HEK293T (cell line): ENCODE results near the gene AVPR1A.

Experiments used
- BHLHE40 ChIP-seq: fragments of 450-650 bp; IDR thresholded peaks from 2 replicates; pipeline ENCODE4 v1.6.1; 2016; ENCODE audit warnings: mild to moderate bottlenecking, moderate library complexity, borderline replicate concordance
- FOXA1 ChIP-seq: fragments of 450-650 bp; IDR thresholded peaks from 2 replicates; pipeline ENCODE4 v1.6.1; 2016; ENCODE audit warnings: mild to moderate bottlenecking
- FOXK2 ChIP-seq: fragments of 450-650 bp; IDR thresholded peaks from 2 replicates; pipeline ENCODE4 v1.6.1; 2016; ENCODE audit warnings: mild to moderate bottlenecking
- FOXM1 ChIP-seq: fragments of 450-650 bp; IDR thresholded peaks from 2 replicates; pipeline ENCODE4 v1.6.1; 2017; ENCODE audit warnings: mild to moderate bottlenecking, borderline replicate concordance
- SP1 ChIP-seq: fragments of 450-650 bp; IDR thresholded peaks from 2 replicates; pipeline ENCODE4 v1.6.1; 2017
- SUZ12 ChIP-seq: fragments of 450-650 bp; IDR thresholded peaks from 2 replicates; pipeline ENCODE4 v1.6.1; 2016; ENCODE audit warnings: mild to moderate bottlenecking
- TARDBP ChIP-seq: fragments of 450-650 bp; IDR thresholded peaks from 2 replicates; pipeline ENCODE4 v1.6.1; 2016
- ZNF384 ChIP-seq: fragments of 450-650 bp; IDR thresholded peaks from 2 replicates; pipeline ENCODE4 v1.6.1; 2016

- TF ChIP-seq FOXM1, result no peak
- TF ChIP-seq TARDBP, result no peak
- TF ChIP-seq BHLHE40, result no peak
- TF ChIP-seq SP1, result no peak
- TF ChIP-seq SUZ12, result no peak
- TF ChIP-seq FOXK2, result no peak
- no peak for TF ChIP-seq FOXA1
- TF ChIP-seq ZNF384, result no peak
These were observed 1.3 kb upstream of the AVPR1A start for GRCh38 chr12:63152321-63152700.
